KBM-7 (cell line): ENCODE results near the gene DUSP12.
A peak's percentile ranks its signal among the peaks of the same experiment; 100 is the strongest.
"Not testable (repeated sequence)": the region's sequence is repeated elsewhere in the genome, so short reads cannot be mapped to it uniquely, and the experiment has no call there.

ENCODE experiments used
- DNase-seq: peaks from one replicate; pipeline ENCODE4 v3.0.0-alpha.2; 2015
- in situ Hi-C: fragments of 300-500 bp; cut with MboI; formaldehyde crosslinking; loops from 2 replicates; pipeline ENCODE4 v1.14.3; 2020; ENCODE audit warnings: low sequenced_read_pairs, low pct_unique_long_range_greater_than_20kb, mixed read lengths

Gene DUSP12

DNA sequence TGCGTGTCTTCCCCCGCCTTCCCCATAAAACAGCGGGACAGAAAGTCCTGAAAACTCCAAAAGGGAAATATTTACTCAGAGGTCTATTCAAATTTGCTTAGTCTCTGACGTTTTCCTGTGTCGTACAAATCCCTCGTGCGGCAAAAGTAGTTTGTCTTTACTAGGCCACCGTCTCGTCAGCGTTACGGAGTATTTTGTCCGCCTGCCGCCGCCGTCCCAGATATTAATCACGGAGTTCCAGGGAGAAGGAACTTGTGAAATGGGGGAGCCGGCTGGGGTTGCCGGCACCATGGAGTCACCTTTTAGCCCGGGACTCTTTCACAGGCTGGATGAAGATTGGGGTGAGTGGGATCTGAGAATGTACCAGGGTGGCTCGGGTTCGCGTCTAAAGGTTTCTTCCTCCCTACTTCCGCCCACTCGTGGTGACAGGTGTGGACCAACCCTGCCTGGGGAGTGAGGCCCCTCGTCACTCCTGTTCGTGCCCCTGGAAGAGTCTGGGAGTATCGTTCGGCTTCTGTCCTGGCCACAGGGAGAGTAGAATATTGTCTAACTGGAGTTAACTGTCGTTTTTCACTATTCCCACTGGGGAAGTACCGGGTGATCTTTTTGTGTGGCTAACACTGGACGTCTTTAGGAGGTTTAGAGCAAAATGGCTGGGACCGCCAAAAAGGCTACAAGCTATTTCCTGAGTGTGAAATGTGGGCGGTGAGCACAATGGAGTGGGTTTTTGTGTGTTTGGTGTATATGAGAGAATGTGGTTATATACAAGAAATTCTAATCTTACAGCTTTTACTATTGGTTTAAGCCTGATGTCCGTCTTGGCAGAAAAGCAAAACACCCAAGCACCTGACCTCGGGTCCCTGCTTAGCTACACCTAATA is 16.8 kb downstream of the DUSP12 start, which contains the start of gene ATF6:
ATF6 (plus strand) TSS at position 219 of the 880 bp plus-strand sequence; CDS start at position 260, 41 bp downstream.
- in situ Hi-C loops = no loop called here
- DNase-seq = peak; percentile 89

DNA sequence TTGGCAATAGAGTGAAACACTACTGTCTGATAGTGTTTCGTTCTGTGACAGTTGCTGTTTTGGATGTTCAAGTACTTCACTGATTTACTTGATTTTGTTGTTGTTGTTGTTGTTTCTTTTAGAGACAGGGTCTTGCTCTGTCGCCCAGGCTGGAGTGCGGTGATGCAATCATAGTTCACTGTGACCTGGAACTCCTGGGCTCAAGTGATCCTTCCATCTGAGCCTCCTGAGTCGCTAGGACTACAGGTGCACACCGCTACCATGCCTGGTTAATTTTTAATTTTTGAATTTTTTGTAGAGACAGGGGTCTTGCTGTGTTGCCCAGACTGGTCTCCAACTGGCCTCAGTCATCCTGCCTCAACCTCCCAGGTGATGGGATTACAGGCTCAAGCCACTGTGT is 18.9 kb downstream of the DUSP12 start:
- in situ Hi-C loops = no loop called here
- DNase-seq = no peak

DNA sequence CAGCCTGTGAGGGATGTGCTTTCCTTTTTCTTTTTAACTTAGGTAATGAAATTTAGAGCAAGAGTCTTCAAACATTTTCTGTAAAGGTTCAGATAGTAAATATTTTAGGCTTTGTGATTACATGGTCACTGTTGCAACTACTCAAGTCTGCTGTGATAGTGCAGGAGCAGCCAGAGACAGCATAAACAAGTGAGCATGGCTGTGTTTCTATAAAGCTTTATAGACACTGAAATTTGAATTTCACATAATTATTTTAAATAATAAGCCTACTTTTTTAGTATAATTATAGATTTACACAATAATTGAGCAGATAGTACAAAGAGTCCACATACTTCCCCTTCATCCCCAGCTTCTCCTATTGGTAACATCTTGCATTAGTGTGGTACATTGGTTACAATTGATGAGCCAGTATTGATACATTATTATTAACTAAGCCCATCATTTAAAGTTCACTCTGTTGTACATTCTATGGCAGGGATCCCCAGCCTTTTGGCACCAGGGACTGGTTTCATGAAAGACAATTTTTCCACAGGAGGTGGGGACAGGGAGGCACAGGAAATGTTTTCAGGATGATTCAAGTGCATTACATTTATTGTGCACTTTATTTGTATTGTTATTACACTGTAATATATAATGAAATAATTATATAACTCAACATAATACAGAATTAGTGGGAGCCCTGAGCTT is 19.5 kb downstream of the DUSP12 start:
- no peak for DNase-seq
- in situ Hi-C loops = no loop called here

DNA sequence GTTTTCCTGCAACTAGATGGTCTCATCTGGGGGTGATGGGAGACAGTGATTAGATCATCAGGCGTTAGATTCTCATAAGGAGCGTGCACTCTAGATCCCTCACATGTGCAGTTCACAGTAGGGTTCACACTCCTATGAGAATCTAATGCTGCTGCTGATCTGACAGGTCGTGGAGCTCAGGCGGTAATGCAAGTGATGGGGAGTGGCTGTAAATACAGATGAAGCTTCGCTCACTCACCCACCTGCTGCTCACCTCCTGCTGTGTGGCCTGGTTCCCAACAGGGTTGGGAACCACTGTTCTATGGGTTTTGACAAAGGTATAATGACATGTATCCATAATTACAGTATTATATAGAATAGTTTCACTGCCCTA is 20.1 kb downstream of the DUSP12 start:
- in situ Hi-C loops, DNase-seq: not testable (repeated sequence)

DNA sequence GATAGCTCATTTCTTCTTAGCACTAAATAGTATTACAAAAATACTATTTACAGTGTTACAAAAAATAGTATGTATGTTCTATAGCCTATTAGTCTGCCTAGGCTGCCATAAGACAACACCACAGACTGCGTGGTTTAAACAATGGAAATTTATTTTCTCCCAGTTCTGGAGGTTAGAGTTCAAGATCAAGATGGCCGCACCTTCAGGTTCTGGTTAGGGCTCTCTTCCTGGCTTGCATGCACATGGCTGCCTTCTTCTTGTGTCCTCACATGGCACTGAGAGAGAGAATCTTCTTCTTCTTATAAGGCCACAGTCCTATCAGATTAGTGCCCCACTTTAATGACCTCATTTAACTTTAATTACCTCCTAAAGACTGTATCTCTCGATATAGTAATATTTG is 20.7 kb downstream of the DUSP12 start:
- in situ Hi-C loops = no loop called here
- DNase-seq = no peak

DNA sequence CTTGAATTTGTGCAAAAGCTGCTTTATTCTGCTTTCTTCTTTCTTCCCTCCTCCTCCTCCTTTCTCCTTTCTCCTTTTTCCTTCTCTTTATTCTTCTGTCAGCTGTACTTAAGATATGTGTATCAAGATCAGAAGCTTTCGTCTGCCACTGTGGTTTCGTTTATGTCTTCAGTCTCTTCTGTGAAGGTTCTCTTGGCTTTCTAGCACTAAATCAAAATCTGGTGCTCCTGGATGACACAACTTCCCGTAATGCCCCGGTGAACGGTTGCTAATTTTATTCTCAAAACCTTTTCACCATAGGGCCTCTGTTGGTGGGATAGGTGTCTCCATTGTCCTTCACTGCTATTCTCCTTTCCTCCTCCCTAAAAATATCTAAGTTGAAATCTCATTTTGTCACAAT is 21.6 kb downstream of the DUSP12 start:
- in situ Hi-C loops = no loop called here
- no peak for DNase-seq

GRCh38 chr1:161771973-161772372 is 22.4 kb downstream of the DUSP12 start:
- DNase-seq = no peak
- in situ Hi-C loops = no loop called here

DNA sequence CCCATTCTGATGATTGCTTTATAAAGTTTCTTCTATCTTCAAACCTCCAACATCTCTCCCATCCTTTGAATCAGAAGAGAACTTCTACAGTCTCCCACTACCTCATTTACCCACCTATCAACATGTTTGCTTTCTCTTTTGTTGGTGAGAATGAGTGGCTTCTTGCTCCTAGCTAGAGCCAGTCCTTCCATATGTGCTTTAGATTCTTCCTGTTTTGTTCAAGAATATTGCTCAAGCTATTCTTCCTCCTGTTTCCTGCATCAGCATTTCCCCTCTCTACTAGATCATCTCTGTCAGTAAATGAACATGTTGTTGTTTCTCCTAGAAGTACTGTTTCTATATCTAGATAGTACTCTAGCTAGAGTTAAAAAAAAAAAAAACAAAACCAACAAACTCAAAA is 22.8 kb downstream of the DUSP12 start:
- DNase-seq = peak; percentile 73
- in situ Hi-C loops = no loop called here

DNA sequence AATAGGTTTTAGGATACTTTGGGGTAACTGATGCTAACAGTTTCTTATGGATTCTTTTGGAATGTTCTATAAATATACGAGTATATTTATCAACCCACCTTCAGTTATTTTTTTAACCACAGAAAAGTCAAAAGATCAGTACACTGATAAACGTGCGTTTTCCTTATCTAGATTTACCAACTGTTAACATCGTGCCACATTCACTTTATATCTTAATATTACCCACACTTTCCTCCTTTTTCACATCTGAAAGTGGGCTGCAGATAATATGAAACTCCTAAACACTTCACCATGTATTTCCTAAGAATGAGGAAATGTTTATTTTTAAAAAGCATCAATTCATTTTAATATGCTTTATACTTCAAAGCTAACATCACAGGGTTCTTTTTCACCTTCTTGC is 24.2 kb downstream of the DUSP12 start:
- in situ Hi-C loops = no loop called here

DNA sequence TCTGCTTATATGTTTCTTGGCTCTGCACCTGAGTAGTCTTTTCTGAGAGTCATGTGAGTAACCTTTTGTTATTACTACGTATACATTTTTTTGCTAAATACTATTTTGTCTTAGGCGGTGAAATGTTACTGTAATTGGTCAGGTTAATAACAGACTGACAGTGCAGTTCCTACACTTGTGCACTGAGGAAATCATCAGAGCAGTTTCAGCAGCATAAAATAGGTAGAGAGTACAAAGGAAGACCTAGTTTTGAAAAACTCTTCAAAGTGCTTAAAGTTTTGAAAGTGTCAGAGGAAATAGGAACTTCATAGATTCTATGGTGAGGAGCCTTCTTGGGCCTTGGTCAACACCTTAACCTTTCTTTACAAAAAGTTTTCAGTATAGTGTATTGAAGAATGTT is 27.7 kb downstream of the DUSP12 start:
- in situ Hi-C loops = no loop called here
- no peak for DNase-seq

More for the DNA sequence above, 24.2 kb downstream of the DUSP12 start:
- no peak for DNase-seq

DNA sequence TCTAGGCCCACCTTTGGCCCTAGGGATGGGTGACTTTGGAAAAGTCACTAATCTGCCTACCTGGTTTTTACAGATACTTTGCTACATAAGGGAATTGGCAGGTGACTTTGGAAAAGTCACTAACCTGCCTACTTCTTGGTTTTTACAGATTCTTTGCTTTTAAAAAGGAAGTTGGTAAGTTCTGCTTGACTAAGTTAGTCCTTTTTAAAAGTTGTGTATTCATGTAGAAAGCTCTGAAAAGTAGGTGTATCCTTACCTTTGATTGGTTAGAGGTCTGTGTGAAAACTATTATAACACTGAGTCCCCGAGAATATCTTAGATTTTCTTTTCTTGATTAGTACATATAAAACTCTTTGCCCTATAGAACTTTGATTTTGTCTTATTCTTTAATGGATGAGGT is 28.9 kb downstream of the DUSP12 start:
- in situ Hi-C loops = no loop called here
- DNase-seq = no peak

DNA sequence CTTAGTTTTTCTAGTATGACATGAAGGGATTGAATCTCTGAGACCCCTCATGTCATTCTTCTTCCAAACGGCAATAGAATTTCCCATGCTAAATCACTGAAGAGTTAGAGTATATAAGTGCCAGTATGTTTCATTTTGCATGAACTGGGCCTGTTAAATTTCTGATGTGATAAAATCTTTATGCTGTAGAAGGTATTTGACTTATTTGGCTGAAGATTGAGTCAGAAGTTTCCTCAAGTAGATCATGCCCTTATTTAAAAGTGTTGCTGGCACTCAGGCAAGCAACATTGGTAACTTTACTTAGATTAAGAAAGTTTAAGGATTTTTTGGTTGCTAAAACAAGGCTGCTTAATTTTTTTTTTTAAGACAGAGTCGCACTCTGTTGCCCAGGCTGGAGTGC is 29.8 kb downstream of the DUSP12 start:
- DNase-seq = no peak
- in situ Hi-C loops = no loop called here

DNA sequence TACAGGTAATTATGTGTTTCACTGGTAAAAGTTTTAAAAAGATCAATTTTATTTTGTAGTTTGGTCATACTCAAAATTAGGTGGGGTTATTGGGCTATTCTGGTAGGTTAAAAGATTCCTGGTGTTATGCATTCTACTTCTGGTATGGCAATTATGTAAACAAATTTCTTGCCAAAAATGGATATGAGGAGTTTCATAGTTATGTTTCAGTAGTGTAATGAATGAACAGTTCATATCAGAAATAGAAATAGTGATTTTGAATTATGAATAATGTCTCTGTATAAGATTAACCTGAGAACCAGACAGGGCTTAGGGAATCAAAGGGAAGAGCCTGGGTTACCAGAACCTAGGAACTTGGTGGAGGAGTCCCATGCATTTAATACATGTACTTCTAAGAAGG is 32.4 kb downstream of the DUSP12 start:
- in situ Hi-C loops = no loop called here
- no peak for DNase-seq

DNA sequence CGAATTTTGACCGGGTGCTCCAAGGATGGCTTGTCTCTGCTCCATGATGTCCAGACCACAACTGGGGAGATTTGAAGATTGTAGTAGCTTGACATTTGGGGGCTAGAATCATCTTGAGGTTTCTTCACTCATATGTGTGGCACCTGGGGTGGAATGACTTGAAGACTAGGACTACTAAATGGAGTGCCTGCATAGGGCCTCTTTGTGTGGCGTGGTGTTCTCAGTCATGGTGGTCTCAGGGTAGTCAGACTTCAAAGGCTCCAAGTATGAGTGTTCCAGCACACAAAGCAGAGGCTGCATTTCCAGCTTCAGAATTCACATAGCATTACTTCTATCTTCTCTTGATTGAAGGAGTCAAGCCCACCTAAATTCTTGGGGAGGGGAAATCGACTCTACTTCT is 33.3 kb downstream of the DUSP12 start:
- in situ Hi-C loops = no loop called here
- no peak for DNase-seq

GRCh38 chr1:161784968-161785367 is 35.4 kb downstream of the DUSP12 start:
- DNase-seq = no peak
- in situ Hi-C loops = no loop called here

- no peak for DNase-seq
- in situ Hi-C loops = no loop called here
These were observed 37.8 kb downstream of the DUSP12 start for GRCh38 chr1:161787355-161787754.

- in situ Hi-C loops = no loop called here
- no peak for DNase-seq
These were observed 41.2 kb downstream of the DUSP12 start for GRCh38 chr1:161790587-161791317.

DNA sequence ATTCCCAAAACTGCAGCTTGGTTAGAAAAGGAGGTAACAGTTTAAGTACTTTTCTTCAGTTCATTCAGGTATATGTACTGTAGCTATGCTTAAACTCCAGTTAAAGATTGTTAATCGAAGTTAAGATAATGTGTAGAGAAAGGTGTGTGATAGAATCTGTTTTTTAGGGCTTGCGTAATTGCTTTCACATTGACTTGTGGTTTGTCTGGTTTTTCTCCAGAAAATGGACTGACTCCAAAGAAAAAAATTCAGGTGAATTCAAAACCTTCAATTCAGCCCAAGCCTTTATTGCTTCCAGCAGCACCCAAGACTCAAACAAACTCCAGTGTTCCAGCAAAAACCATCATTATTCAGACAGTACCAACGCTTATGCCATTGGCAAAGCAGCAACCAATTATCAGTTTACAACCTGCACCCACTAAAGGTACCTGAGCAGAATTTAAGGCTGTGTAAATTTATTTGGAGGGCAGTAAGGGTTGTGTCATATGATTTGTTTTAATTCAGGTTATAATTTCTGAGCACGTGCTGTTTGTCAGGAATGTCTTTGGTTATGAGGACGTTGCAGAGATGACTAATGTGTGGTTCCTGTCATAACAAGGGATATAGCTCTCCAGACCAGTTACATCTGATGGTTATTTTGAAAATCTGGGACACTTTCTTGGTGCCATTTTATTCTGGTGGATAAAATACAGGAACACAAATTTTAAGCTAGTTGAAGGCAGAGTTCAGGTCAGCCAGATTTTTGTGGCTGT is 42.5 kb downstream of the DUSP12 start:
- in situ Hi-C loops = no loop called here
- DNase-seq = no peak

DNA sequence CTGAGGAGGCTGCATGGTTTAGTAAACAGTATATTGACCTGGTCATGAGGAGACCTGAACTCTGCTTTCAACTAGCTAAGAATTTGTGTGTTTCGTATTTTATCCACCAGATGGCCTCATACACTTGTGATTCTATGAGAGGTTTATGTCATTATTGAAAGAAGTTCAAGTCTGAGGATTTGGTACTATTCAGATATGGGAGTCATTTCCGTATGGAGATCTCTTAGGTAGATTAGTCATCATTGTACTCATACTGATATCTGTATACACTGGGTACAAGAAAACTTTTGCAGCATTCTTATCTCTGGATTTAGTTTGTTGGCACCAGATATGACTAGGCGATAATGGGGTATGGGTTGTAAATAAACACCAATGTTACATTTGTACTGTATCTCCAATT is 43.2 kb downstream of the DUSP12 start:
- peak; percentile 75 for DNase-seq
- in situ Hi-C loops = no loop called here
